T follicular helper cell (primary cell): Measurements from ENCODE around the gene ARAP1.

Source experiments
- DNase-seq: peaks from one replicate; pipeline ENCODE4 v3.0.0-alpha.2; 2020; ENCODE audit warnings: low read depth

ARAP1 gene

DNA sequence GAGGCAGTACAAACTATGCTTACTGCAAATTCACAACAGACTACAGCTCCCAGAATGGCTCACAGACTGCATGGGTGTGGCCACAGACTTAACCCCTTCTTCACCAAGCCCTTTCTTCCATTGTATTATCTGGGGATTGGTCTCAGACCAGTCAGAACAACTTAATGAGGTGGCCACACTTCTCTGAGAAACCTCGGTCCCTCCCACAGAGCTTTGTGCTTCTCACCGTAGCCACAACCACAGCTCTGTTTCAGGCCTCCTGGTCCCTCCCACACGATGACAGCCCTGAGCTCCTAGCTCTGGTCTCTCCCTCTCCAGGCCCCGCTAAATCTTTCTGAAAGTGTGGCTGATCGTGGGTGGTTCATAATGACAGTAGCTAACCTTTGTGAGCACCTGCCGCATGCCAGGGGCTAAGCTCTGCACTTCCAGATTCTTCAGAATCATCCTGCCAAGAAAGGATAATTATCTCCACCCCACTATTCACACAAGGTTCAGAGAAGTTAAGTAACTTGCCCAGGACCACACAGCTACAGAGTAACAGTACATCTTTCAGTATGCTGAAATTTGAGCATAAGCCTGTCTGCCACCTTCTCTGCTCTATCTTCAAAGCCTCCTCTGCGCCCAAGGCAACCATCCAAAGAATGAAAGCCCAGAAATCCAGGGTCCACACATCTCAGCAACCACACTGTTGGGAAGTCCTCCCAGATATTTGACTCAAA, 83.4 kb downstream of the ARAP1 start:
- DNase-seq = no peak

DNA sequence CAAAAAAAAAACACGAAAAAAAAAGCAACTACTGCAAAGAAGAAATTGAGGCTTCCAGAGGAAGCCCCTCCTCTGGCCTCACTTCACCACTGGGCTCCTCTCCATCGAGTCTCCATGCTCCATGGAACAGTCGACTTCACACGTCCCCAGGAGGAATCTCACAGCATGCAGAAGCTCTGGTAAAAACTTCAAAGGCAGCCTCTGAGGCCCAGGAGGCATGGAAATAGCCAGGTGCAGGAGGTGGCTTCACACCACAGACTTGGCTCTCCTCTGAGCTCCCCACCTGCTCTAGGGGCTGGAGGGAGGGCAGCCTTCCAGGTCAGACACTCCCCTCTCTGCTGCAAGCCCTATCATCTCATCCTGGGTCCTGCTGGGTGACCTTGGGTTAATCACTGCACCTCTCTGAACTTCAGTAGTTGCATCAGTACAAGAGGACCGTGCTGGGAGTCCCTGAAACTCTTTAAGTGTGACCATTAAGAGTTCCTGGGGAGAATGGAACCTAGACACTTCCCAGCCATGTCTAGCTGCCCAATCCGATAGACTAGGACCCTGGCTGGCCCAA, 86.2 kb downstream of the ARAP1 start:
- DNase-seq = no peak

DNA sequence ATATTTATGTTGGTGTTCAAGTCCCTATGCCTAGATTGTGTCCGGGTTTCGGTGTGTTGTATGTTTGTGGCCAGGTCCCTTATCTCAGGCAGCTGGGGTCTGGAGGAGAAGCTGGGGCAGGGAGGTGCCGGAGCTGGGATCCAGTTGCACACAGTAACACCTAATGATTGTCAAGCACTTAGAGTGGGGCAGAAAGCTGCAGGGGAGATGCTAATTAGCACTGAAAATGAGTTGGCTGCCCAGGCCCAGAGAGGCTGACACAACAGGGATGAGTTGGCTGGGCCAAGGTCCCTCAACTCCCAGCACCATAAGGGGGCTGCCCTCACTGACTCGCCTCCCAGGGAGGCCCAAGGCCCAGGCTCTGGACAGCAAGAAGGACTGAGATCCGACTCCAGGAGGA, 90.2 kb downstream of the ARAP1 start:
- no peak for DNase-seq

DNA sequence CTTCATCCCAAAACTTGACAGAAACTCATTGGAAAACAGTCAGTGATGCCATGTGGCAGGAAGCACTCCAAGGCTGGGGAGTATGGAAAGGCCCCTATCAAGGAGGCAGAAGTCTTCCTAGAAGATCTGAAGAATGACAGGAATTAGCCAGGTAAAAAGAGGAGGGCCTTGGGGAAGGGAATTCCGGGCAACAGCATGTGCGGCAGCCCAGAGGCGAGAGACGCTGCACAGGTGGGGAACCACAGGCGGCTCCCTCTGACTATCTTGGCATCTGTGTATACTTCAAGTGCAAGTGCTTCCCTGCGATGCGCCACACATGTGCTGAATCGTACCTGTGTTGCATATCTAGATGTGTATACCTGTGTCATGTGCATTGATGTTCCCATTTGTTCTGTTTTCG, 90.7 kb downstream of the ARAP1 start:
- no peak for DNase-seq

DNA sequence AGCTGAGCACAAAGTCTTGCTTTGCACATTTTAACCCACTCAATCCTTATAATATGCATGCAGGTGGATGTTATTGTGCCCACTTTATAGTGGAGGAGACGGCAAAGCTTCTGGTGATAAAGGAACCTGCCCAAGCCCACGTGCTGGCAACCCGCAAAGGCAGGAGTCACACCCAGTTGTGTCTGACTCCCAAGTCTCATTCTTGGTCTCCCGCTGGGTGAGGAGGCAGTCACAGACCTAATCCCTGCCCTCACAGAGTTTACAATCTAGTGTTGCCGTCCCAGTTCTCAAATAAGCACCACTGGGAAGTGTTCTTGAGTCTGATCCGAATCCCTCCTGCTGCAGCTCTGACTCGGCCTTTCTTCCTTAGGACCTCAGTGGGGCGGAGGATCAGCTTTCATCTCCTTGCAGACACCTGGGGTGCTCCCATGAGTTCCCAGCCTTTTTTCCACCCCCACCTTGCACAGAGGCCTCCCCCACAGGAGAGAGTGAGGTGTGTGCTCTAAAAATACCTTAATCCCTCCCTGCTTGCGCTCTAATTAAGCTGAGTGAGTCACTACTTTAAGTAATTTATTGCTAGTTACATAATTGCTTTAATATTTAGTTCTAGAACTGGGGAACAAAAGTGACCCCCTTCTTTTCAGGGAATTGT, 93.1 kb downstream of the ARAP1 start:
- DNase-seq = no peak

DNA sequence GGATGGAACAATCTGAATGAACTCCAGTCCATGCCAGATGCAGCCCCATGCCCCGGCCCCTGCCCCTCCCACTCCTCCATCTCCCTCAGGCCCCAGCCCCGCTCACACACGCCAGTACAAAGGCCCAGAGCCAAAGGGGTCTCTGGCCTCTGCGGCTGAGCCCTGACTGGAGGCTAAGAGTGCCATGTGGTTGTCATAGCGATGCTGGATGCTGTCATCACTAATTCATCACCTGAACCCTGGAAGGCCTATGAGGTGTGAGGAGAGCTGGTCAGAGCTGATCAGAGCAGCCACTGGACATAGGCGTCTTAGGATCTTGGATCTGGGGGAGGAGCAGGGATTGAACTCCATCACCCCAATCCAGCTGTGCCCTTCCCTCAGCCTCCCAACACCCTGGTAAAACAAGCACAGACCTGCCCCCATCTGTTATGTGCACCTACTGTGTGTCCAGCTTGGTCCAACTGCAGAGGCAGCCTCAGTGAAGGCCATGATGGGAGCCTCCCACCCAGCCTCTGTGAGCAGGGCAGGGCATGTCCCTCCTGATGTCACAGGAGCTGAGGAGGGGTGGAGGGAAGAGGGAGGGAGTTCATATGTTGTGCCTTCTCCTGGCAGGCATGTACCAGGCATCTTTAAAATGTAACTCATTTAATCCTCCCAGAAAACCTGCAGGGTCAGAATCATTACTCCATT, 94.7 kb downstream of the ARAP1 start:
- no peak for DNase-seq

DNA sequence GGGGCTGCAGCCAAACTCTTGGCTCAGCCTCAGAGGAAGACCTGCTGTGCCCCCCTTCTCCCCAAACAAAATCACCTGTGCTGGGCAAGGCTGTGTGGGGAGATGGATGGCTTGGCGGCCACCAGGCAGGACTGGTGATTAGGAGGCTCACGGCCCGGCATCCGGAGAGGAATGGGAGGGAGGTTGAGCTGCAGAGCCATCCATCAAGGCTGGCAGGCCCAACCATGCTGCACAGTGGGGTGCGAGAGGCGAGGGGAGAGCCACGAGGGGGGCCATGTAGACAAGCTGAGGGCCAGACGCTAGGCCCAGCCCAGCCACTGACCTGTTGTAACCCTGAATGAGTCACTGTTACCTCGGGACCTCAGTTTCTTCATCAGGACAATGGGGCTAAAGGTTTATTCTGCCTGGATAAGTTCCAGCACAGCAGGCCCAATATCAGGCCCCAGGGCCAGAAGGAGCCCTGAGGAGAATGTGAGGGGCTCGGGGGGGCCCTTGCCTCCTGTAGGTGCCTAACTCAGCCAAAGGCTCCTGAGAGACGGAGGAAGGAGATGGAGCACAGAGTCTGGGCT, 96.2 kb downstream of the ARAP1 start:
- no peak for DNase-seq

DNA sequence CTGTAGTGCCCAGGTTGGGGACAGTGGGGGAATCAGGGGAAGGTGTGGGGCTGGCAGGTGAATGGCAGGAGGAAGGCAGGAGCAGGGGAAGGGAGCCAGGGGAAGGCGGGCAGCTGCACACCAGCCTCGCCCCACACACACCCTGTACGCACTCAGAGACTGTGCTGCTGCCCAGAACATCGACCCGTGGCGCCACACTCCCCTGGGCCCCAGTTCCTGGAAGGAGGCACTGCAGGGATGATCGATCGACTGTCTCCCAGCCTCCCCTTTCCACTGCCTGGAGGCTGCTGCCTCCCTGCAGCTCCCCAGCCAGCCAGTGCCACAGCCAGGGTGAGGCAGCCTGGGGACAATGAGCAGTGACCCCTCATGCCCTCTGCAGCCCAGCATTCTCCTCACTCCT, 97.2 kb downstream of the ARAP1 start:
- no peak for DNase-seq

DNA sequence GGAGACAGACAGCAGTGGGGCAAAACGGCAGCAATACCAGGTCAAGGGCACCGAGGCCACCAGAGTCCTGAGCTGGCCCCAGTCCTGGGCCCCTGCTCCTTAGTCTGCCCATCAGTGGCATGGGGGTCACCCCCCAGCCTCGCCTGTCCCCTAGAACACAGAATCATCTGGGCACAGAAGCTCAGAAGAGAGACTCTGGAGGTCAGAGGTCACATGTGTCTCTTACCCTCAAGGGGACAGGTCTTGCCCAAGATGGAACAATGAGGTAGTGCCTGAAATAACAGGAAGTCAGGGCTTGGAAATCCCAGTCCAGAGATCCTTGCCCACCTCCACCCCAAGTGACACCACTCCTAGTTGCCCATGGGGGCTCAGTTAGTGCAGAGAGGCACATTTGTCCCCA, 98.6 kb downstream of the ARAP1 start:
- DNase-seq = no peak

DNA sequence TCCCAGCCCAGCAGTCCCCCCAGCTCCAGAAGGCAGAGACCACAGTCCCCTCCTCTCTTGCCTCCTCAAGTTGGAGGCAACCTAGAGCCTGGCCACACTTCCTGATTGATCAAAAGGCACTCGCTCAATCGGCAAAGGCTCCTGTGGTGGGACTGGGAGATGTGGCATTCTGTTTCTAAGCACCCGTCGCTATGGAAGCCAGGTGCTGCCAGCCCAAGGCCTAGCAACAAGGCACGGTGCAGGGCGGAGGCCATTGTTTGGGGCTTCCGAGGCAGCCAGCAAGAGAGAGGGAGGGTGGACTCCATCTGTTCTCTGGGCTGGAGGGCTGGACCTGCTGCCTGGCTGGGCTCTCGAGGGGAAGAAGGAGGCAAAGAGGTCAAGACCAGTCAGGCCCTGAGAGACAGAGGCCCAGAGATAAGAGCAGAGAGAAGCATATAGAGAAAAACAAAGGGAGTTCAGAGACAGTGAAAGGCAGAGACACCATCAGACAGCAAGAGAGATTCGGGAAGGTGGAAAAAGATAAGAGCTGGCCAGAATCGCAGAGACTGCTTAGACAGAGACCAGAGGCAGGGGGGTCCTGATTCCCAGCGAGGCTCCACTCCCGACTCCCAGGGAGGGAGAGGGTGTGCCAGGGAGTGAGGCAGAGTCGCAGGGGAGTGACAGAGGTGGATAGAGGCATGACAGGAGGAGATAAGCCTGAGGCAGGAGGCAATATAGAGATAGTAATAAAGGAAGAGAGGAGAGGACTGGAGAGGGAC, 99.2 kb downstream of the ARAP1 start:
- no peak for DNase-seq

DNA sequence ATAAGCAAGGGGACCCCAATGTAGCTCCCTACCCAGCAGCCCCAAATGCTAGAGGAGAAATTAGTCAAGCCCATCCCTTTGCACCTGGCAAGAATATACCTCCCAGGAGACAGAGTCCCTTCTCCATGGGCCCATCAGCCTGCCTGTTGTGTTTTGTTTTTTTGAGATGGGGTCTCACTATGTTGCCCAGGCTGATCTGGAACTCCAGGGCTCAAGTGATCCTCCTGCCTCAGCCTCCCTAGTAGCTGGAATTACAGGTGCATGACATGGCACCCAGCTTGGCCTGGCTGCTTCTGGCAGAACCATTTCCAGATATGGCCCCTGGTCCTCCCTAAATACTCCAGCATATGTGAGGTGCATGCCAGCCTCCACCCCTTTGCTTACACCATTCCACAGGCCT, 100.1 kb downstream of the ARAP1 start:
- no peak for DNase-seq

DNA sequence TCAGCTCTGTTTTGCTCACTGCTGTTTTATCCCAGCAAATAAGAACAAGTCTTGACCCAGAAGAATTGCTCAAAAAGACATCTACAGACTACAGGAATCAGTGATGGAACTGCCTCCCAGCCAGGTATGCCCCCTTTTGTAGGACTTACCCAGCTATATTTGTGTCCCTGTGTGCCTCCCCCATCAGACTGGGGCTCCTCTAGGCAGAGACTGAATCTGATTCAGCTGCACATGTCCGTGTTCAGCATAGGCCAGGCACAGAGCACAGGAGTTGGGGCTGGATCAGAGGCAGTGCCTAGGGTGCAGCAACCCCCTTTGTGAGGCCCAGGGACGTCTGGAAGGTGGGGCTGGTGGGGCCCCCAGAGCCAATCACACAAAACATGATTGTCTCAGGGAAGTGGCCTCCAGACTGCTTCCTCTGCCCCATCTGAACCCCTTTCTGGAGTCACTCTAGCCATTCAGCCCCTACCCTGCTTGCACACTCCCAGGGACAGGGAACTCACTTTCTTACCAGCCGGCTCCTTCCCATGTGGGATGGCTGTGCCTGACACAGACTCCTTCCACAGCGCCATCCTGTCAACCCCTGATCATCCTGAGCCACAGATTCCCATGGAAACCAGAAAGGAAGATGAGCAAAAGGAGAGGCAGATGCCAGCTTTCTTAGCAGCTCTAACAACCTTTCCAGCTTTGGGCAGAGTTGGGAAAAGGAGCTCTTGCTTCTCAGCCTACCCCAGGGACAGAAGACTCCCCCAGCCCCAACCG, 102.8 kb downstream of the ARAP1 start:
- no peak for DNase-seq

DNA sequence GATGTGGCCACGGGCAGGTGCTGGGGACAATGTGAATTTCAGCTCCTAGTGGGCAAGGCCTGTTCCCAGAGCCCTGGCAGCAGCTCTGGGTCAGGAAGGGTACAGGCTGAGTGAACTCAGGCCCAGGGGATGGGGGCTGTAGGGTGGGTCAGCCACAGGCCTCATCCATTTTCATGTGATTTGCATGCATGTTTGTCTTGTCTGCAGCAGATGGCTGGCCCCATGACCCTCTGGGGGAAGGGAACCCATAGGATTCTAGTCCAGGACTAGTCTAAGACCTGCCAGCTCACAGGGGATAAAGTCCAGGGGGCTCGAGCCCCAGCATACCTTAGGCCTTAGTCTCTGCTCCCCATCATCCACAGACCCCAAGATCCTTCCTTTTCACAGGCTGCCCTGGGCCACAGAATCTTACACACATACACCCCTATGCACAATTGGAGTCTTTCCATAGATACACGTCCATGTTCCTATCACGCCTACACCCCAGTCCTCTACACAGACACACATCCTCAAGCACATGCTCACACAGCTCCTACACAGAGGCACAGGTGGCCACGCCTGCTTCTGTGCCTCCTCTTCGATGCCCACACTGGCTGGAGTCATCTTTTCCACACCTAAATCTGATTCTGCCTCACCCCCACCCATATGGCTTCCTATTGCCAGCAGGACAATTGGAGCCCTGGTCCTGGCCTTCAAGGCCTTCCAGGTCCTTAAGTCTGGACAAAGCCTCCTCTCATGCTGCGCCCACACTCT, 103.6 kb downstream of the ARAP1 start:
- no peak for DNase-seq

DNA sequence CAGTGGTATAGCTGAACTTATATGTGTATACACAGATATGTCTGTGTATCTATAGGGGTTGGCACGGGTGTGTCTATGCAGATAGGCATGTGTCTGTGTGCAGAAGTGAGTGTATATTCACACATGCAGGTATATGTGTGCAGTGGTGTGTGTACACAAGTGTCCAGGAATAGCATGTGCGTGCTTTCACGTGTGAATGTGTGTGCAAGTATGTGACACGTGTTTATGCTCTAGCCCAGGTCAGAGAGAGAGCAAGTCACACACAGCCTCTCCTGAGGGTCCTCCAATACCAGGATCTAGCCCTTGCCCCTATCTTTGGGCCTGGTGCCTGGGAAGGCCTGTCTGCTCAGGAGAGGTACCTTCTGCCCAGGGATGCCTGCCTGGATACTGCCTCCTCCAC, 104.3 kb downstream of the ARAP1 start:
- no peak for DNase-seq

DNA sequence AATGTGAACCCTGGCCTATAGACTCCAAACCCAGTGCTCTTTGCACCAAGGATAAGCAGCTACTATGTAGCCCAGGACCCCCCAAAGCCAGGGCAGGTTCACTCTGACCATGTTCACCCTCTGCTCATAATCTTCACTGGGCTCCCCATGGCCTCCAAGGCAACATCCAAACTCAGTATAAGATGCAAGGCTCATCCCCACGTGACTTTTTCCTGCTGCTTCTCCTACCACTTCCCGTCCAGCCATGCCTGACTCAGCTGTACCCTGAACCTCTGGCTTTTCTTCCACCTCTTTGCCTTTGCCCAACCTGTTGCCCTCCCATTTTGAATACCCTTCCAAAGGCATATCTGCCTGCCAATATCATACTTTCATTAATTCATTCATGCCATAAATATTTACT, 105.7 kb downstream of the ARAP1 start:
- no peak for DNase-seq

DNA sequence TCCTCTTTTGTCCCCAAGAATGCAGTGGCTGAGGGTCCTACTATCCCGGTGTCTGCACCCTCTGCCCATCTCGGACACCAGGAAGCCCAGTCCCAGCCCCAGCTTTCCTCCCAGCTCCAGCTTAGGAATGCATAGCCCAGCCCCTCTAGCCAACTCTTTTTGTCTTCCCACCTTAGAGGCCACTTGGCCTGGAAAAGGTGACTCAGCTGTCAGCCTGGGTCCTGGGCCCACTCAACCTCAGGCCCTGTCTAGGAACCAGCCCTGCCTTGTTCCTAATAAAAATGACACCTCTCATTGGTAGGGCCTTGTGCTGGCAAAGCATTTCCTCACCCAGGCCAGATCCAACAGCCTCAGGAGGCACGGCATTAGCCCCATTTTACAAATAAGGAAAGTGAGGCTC, 106.2 kb downstream of the ARAP1 start:
- no peak for DNase-seq

DNA sequence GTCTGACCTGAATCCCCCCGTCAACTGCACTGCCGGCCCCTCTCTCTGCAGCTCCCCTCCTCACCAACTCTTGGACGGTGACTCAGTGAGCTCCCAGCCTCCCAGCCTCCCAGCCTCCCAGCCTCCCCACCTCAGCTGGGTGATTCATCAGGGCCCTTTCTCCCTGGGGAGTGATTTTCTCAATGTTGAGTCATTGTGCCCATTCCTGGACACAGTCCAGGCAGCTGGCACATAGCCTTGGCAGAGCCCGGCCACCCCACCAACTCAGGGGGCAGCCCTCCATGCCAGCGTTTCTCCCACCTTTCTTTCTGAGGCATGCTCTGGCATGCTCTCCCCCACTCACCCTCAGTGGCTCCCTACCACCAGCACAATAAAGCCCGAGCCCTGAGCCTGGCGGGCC, 108.7 kb downstream of the ARAP1 start:
- no peak for DNase-seq

DNA sequence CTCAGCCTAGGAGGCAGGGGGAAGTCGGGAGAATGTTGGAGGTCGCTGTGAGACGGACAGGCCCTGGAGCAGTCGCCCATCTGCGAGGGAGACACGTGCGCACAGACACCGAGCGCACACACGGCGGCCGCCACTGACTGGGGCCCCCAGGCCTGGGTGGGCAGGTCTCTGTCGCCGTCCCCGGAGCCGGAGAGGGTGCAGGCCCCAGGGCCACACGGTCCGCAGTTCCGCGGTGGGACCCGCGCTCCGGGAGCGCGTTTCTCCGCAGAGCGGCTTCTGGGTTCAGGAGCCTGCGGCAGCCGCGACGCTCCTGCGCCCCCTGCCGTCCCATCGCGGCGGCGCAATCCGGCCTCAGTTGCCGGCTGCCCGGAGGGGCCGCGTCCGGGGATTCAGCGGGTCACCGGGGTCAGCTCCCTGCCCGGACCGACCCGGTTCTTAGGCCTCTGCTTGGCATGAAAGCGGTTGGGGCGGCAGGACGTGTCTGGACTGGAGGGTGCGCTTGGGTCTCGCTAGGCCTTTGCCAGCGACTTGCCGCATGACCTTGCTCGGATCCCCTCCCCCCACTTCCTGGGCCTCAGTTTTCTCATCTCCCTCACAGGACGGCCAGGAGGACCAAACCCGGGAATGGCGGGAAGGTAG, 109.2 kb downstream of the ARAP1 start:
- peak; percentile 37 for DNase-seq

DNA sequence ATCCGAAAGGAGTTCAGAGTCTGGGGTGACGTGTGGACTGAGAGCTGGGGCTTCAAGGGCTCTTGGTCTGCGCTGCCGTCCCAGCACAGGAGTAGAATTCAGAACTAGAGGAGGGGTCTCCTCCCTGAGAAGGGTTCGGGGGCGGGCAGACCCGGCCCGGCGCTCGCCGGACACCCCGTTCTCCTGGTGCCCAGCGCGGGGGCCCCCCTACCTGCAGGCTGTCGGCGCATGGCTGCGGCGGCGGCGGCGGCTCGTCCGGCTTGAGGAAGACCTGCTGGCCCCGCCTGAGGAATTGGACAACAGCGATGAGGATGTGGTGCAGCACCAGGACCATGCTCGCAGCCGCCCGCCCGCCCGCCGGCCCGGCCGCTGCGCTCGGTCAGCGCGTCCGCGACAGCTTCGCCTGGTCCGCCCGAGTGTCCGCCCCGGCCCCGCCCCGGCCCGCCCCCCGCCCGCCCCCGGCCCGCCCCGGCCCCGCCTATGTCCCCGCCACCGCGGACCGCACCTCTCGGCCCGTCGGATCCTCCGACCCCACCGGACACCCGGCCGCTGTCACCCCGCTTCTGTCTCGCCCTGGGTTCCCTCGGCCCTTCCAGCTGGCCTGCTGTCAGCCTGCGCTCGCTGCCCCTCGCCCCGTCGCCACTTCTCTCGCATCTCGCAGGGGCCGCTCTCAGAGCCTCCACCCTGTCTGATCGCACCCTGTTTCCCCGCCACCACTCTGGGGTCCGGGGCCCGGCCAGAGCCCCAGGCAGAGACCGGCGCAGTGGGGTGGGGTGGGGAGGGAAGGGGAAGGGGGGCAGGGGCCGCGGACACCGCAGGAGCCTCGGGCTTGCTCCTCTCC, 109.9 kb downstream of the ARAP1 start:
- no peak for DNase-seq
